ENCODE results near the gene LRIG3.

DNA sequence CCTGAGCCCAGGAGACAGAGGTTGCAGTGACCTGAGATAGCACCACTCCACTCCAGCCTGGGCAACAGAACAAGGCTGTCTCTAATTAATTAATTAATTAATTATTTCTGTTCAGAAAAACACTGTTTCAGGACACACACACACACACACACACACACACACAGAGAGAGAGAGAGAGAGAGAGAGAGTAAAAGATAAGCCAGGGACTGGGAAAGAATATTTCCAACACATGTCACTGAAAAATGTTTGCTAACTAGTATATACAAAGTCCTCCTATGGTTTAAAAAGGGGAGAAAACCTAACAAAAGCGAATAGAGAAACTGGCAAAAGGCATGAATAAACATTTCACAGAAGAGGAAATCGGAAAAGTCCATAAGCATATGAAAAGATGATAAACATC is 18.1 kb upstream of the LRIG3 start:
- TF ChIP-seq, protein P1, sequence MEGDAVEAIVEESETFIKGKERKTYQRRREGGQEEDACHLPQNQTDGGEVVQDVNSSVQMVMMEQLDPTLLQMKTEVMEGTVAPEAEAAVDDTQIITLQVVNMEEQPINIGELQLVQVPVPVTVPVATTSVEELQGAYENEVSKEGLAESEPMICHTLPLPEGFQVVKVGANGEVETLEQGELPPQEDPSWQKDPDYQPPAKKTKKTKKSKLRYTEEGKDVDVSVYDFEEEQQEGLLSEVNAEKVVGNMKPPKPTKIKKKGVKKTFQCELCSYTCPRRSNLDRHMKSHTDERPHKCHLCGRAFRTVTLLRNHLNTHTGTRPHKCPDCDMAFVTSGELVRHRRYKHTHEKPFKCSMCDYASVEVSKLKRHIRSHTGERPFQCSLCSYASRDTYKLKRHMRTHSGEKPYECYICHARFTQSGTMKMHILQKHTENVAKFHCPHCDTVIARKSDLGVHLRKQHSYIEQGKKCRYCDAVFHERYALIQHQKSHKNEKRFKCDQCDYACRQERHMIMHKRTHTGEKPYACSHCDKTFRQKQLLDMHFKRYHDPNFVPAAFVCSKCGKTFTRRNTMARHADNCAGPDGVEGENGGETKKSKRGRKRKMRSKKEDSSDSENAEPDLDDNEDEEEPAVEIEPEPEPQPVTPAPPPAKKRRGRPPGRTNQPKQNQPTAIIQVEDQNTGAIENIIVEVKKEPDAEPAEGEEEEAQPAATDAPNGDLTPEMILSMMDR (IDR thresholded peaks at IDR 0.05; ENCODE audit: low read depth, low read length) = no peak
- TF ChIP-seq EZH2phosphoT487 (IDR thresholded peaks at IDR 0.05; ENCODE audit: low read depth) = no peak

Data from OCI-LY3 (cell line).